ENCODE measurements around the gene VPS37C. TPM values are rescaled to one million over a fixed set of nuclear protein-coding genes. Genes with fewer than 3 reads are reported as not detected.
"Not testable (repeated sequence)": the region's sequence is repeated elsewhere in the genome, so short reads cannot be mapped to it uniquely, and the experiment has no call there.

Gene VPS37C
- total and polyA plus RNA-seq, 9 donors = 10.0 to 19.8 (median 17.8) TPM

- H3K36me3 ChIP-seq (ENCODE audit: control insufficient read depth, insufficient read depth, low read length); H3K9me3 ChIP-seq (replicated peaks; ENCODE audit: control insufficient read depth, low read depth, low read length); H3K4me1 ChIP-seq (ENCODE audit: control insufficient read depth, insufficient read depth, low read length); DNase-seq; H3K27ac ChIP-seq (ENCODE audit: low read length); H3K27me3 ChIP-seq (ENCODE audit: control insufficient read depth, insufficient read depth, low read length); H3K4me3 ChIP-seq (ENCODE audit: low read length): not testable (repeated sequence)
- WGBS (ENCODE audit: insufficient coverage) = 92% methylated on average over 3 of the region's 6 CpGs
These were observed 19.0 kb upstream of the VPS37C start for GRCh38 chr11:61180205-61180604.

- Histone ChIP-seq H3K27me3 (ENCODE audit: control insufficient read depth, insufficient read depth, low read length) (no peaks in the 10 kb centered on the region), H3K4me1 (ENCODE audit: control insufficient read depth, insufficient read depth, low read length) (no peaks in the 10 kb centered on the region), H3K4me3 (ENCODE audit: low read length) (no peak overlapping the region), H3K36me3 (ENCODE audit: control insufficient read depth, insufficient read depth, low read length) (no peaks in the 10 kb centered on the region), H3K27ac (ENCODE audit: low read length) (no peak overlapping the region), H3K9me3 (replicated peaks; ENCODE audit: control insufficient read depth, low read depth, low read length) (peaks cover 4% of the 10 kb centered on the region)
- DNase-seq = no peak
- WGBS (ENCODE audit: insufficient coverage) = 50% methylated on average over 2 of the region's 6 CpGs
These were observed 15.2 kb upstream of the VPS37C start for GRCh38 chr11:61176446-61176845.

- Histone ChIP-seq H3K4me1 (ENCODE audit: control insufficient read depth, insufficient read depth, low read length) (no peaks in the 10 kb centered on the region), H3K36me3 (ENCODE audit: control insufficient read depth, insufficient read depth, low read length) (no peaks in the 10 kb centered on the region), H3K9me3 (replicated peaks; ENCODE audit: control insufficient read depth, low read depth, low read length) (peaks cover 4% of the 10 kb centered on the region), H3K4me3 (ENCODE audit: low read length) (no peak overlapping the region), H3K27ac (ENCODE audit: low read length) (no peak overlapping the region), H3K27me3 (ENCODE audit: control insufficient read depth, insufficient read depth, low read length) (no peaks in the 10 kb centered on the region)
- DNase-seq = no peak
- 75% methylated on average over 2 of the region's 6 CpGs for WGBS (ENCODE audit: insufficient coverage)
These were observed 13.7 kb upstream of the VPS37C start for GRCh38 chr11:61174949-61175348.

- no peaks in the 10 kb centered on the region for H3K36me3 ChIP-seq (ENCODE audit: control insufficient read depth, insufficient read depth, low read length)
- no peak overlapping the region for H3K4me3 ChIP-seq (ENCODE audit: low read length)
- no peak for DNase-seq
- H3K9me3 ChIP-seq (replicated peaks; ENCODE audit: control insufficient read depth, low read depth, low read length) = peaks cover 4% of the 10 kb centered on the region
- H3K27me3 ChIP-seq (ENCODE audit: control insufficient read depth, insufficient read depth, low read length) = no peaks in the 10 kb centered on the region
- 77% methylated on average over 5 of the region's 6 CpGs for WGBS (ENCODE audit: insufficient coverage)
- no peaks in the 10 kb centered on the region for H3K4me1 ChIP-seq (ENCODE audit: control insufficient read depth, insufficient read depth, low read length)
- H3K27ac ChIP-seq (ENCODE audit: low read length) = no peak overlapping the region
These were observed 13.0 kb upstream of the VPS37C start for GRCh38 chr11:61174273-61174672.

GRCh38 chr11:61173456-61173855 is 12.2 kb upstream of the VPS37C start:
- WGBS (ENCODE audit: insufficient coverage) = 68% methylated on average over 4 of the region's 4 CpGs
- Histone ChIP-seq H3K4me1 (ENCODE audit: control insufficient read depth, insufficient read depth, low read length) (no peaks in the 10 kb centered on the region), H3K27ac (ENCODE audit: low read length) (no peak overlapping the region), H3K4me3 (ENCODE audit: low read length) (no peak overlapping the region), H3K36me3 (ENCODE audit: control insufficient read depth, insufficient read depth, low read length) (no peaks in the 10 kb centered on the region), H3K9me3 (replicated peaks; ENCODE audit: control insufficient read depth, low read depth, low read length) (peaks cover 6% of the 10 kb centered on the region), H3K27me3 (ENCODE audit: control insufficient read depth, insufficient read depth, low read length) (no peaks in the 10 kb centered on the region)
- no peak for DNase-seq

- Histone ChIP-seq H3K36me3 (ENCODE audit: control insufficient read depth, insufficient read depth, low read length) (no peaks in the 10 kb centered on the region), H3K27me3 (ENCODE audit: control insufficient read depth, insufficient read depth, low read length) (no peaks in the 10 kb centered on the region), H3K9me3 (replicated peaks; ENCODE audit: control insufficient read depth, low read depth, low read length) (peaks cover 6% of the 10 kb centered on the region), H3K27ac (ENCODE audit: low read length) (no peak overlapping the region), H3K4me1 (ENCODE audit: control insufficient read depth, insufficient read depth, low read length) (no peaks in the 10 kb centered on the region), H3K4me3 (ENCODE audit: low read length) (no peak overlapping the region)
- DNase-seq = no peak
- 100% methylated on average over 1 of the region's 3 CpGs for WGBS (ENCODE audit: insufficient coverage)
These were observed 11.7 kb upstream of the VPS37C start for GRCh38 chr11:61172888-61173287.

GRCh38 chr11:61172356-61172755 is 11.1 kb upstream of the VPS37C start:
- Histone ChIP-seq H3K4me3 (ENCODE audit: low read length) (no peak overlapping the region), H3K27ac (ENCODE audit: low read length) (no peak overlapping the region), H3K36me3 (ENCODE audit: control insufficient read depth, insufficient read depth, low read length) (no peaks in the 10 kb centered on the region), H3K9me3 (replicated peaks; ENCODE audit: control insufficient read depth, low read depth, low read length) (peaks cover 6% of the 10 kb centered on the region), H3K27me3 (ENCODE audit: control insufficient read depth, insufficient read depth, low read length) (no peaks in the 10 kb centered on the region), H3K4me1 (ENCODE audit: control insufficient read depth, insufficient read depth, low read length) (no peaks in the 10 kb centered on the region)
- WGBS (ENCODE audit: insufficient coverage) = 53% methylated on average over 5 of the region's 5 CpGs
- DNase-seq = no peak

- 75% methylated on average over 1 of the region's 3 CpGs for WGBS (ENCODE audit: insufficient coverage)
- H3K27ac ChIP-seq (ENCODE audit: low read length) = no peak overlapping the region
These were observed 10.7 kb upstream of the VPS37C start for GRCh38 chr11:61171907-61172306.

GRCh38 chr11:61170566-61170965 is 9.3 kb upstream of the VPS37C start:
- Histone ChIP-seq H3K9me3 (replicated peaks; ENCODE audit: control insufficient read depth, low read depth, low read length) (peaks cover 6% of the 10 kb centered on the region), H3K4me3 (ENCODE audit: low read length) (no peak overlapping the region), H3K4me1 (ENCODE audit: control insufficient read depth, insufficient read depth, low read length) (no peaks in the 10 kb centered on the region), H3K27me3 (ENCODE audit: control insufficient read depth, insufficient read depth, low read length) (no peaks in the 10 kb centered on the region), H3K27ac (ENCODE audit: low read length) (no peak overlapping the region), H3K36me3 (ENCODE audit: control insufficient read depth, insufficient read depth, low read length) (no peaks in the 10 kb centered on the region)
- DNase-seq = no peak
- 81% methylated on average over 6 of the region's 9 CpGs for WGBS (ENCODE audit: insufficient coverage)

More at GRCh38 chr11:61171907-61172306, 10.7 kb upstream of the VPS37C start:
- no peaks in the 10 kb centered on the region for H3K4me1 ChIP-seq (ENCODE audit: control insufficient read depth, insufficient read depth, low read length)
- no peak for DNase-seq
- H3K36me3 ChIP-seq (ENCODE audit: control insufficient read depth, insufficient read depth, low read length) = no peaks in the 10 kb centered on the region
- no peak overlapping the region for H3K4me3 ChIP-seq (ENCODE audit: low read length)
- peaks cover 6% of the 10 kb centered on the region for H3K9me3 ChIP-seq (replicated peaks; ENCODE audit: control insufficient read depth, low read depth, low read length)
- H3K27me3 ChIP-seq (ENCODE audit: control insufficient read depth, insufficient read depth, low read length) = no peaks in the 10 kb centered on the region

GRCh38 chr11:61168800-61169199 is 7.6 kb upstream of the VPS37C start:
- WGBS (ENCODE audit: insufficient coverage) = no CpG with 5 or more reads among the region's 1 CpG
- H3K9me3 ChIP-seq (replicated peaks; ENCODE audit: control insufficient read depth, low read depth, low read length) = peaks cover 6% of the 10 kb centered on the region
- DNase-seq = no peak
- no peaks in the 10 kb centered on the region for H3K27me3 ChIP-seq (ENCODE audit: control insufficient read depth, insufficient read depth, low read length)
- H3K4me3 ChIP-seq (ENCODE audit: low read length) = no peak overlapping the region
- H3K27ac ChIP-seq (ENCODE audit: low read length) = no peak overlapping the region
- H3K36me3 ChIP-seq (ENCODE audit: control insufficient read depth, insufficient read depth, low read length) = no peaks in the 10 kb centered on the region
- H3K4me1 ChIP-seq (ENCODE audit: control insufficient read depth, insufficient read depth, low read length) = no peaks in the 10 kb centered on the region

GRCh38 chr11:61168042-61168688 is 6.9 kb upstream of the VPS37C start:
- WGBS (ENCODE audit: insufficient coverage) = 80% methylated on average over 1 of the region's 9 CpGs
- no peak overlapping the region for H3K4me3 ChIP-seq (ENCODE audit: low read length)
- no peak for DNase-seq
- no peak overlapping the region for H3K27ac ChIP-seq (ENCODE audit: low read length)
- H3K27me3 ChIP-seq (ENCODE audit: control insufficient read depth, insufficient read depth, low read length) = no peaks in the 10 kb centered on the region
- no peaks in the 10 kb centered on the region for H3K36me3 ChIP-seq (ENCODE audit: control insufficient read depth, insufficient read depth, low read length)
- no peaks in the 10 kb centered on the region for H3K4me1 ChIP-seq (ENCODE audit: control insufficient read depth, insufficient read depth, low read length)
- H3K9me3 ChIP-seq (replicated peaks; ENCODE audit: control insufficient read depth, low read depth, low read length) = peaks cover 6% of the 10 kb centered on the region
